C4-2B (cell line): Measurements from ENCODE around the gene PPP2R1B.

ENCODE experiments used
- H3K27ac ChIP-seq: fragments of 450-650 bp; 2 replicates; pipeline ENCODE4 v1.5.1; 2017
- ZFX ChIP-seq: fragments of 450-650 bp; IDR thresholded peaks from 2 replicates; pipeline ENCODE4 v1.6.1; 2017
- TF ChIP-seq, protein P1 (sequence below): fragments of 450-650 bp; conservative IDR thresholded peaks from 2 replicates; pipeline ENCODE4 v1.5.1; 2017; ENCODE audit warnings: mild to moderate bottlenecking

PPP2R1B gene

DNA sequence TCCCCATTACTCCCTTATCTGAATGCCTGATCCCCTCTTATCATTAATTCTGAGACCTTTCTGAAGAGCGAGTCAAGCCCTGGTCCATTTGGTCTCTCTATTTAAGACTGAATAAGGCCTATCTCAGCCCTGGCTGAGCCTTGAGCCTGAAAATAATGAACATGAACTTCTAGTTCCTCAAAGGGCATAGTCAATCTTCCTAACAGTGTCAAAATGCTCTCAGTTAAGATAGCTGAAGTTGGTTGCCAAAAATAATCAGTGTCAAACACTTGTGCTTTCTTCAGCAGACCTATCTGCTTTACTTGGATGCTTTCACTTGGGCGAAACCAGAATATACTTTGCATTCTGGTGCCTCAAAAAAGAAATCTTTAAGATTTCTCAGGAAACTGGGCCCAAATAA, 42.6 kb upstream of the PPP2R1B start:
- TF ChIP-seq, protein P1, sequence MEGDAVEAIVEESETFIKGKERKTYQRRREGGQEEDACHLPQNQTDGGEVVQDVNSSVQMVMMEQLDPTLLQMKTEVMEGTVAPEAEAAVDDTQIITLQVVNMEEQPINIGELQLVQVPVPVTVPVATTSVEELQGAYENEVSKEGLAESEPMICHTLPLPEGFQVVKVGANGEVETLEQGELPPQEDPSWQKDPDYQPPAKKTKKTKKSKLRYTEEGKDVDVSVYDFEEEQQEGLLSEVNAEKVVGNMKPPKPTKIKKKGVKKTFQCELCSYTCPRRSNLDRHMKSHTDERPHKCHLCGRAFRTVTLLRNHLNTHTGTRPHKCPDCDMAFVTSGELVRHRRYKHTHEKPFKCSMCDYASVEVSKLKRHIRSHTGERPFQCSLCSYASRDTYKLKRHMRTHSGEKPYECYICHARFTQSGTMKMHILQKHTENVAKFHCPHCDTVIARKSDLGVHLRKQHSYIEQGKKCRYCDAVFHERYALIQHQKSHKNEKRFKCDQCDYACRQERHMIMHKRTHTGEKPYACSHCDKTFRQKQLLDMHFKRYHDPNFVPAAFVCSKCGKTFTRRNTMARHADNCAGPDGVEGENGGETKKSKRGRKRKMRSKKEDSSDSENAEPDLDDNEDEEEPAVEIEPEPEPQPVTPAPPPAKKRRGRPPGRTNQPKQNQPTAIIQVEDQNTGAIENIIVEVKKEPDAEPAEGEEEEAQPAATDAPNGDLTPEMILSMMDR = no peak
- no peak for TF ChIP-seq ZFX

DNA sequence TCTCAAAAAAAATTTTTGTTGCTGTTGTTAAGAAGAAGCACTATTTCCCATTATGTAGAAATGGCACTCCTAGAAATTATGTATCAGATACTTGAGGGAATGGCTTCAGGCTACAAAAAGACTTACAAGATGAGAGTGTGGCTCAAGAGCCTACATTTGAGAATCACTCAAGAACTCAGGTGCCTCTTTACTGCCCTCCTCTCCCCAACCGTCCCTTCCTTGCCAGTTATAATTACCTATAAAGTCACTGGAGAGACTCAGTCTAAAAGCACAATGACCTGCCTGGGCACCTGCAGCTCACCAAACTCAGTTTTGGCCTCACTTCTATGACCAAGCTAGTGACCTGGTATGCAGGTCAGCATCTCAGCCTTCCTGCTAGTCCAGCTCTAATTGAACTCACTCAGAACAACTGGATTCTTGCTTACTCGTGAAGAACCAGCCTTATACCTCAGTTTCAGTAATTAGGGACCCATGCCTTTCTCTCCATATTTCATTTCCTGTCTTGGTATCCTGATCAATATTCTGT, 41.9 kb upstream of the PPP2R1B start:
- H3K27ac ChIP-seq = no peak overlapping the region
- no peak for TF ChIP-seq ZFX
- TF ChIP-seq, protein P1 = no peak

More for the DNA sequence above, 42.6 kb upstream of the PPP2R1B start:
- H3K27ac ChIP-seq = no peak overlapping the region

DNA sequence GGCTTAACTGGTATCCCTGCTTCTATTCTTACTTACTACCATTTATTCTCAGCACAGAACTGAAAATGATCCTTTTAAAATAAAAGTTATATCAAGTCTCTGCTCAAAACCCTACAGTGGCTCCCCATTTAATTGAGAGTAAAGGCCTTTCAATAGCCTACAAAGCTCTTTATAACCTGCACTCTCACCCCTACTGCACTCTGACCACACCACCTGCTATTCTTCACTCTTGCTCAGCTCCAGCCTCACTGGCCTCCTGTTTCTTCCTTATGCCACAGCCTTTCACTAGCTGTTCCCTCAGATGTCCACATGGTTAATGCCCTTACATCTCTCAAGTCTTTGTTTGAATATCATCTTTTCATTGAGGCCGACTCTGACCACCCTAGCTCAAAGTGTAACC, 40.9 kb upstream of the PPP2R1B start:
- H3K27ac ChIP-seq = no peak overlapping the region
- TF ChIP-seq, protein P1 = no peak
- no peak for TF ChIP-seq ZFX

DNA sequence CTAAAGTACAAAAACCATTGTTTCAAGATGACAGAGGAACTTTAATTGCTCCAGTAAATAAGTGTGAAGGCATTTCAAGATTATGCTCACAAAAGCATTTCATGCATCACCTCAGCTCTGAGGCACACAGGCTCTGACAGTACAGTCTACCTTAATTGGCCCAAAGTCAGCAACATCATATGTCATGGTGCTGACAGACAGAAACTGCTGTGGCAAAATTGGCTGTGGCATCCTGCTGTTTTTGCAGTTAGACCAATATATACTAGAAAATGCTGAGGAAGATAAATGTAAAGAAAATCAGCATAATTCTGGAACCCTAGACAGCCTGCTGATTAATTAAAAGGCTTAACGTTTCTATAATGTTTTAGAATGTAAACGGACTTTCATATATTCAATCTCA, 34.9 kb upstream of the PPP2R1B start:
- no peak overlapping the region for H3K27ac ChIP-seq

DNA sequence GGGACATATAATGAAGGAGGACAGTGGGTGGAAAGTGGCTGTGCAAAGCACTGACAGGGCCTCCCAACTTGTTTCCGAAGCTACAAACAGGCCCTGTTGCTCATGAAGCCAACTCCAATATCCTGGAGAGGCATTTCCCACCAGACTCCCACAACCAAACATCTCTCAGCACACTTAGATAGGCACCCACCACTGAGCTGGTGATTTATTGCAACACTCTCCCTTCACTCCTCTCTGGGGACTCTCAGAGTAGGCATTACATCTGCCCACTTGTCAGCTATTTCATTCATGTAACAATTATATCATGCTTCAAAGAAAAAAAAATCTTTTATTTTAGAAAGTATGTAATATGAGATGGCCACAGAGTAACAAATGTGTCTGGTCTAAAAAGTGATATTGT, 32.1 kb upstream of the PPP2R1B start:
- TF ChIP-seq, protein P1 = no peak
- no peak for TF ChIP-seq ZFX
- no peak overlapping the region for H3K27ac ChIP-seq

More for the DNA sequence above, 34.9 kb upstream of the PPP2R1B start:
- no peak for TF ChIP-seq ZFX
- TF ChIP-seq, protein P1 = no peak

DNA sequence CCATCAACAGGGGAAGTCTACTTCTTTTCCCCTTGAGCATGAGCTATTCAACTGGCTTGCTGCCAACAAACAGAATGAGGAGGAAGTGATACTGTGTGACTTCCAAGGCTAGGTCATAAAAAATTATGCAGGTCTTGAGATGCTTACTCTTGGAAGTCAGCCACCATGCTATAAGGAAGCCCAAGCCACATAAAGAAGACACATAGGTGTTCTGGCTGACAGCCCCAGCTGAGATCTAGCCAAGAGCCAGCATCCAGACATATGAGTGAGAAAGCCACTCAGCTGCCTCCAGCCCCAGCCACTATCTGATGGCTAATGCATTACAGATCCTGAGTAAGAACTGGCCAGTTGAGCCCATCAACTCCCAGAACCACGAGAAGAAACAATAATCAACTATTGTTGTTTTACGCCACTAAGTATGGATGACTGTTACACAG, 31.0 kb upstream of the PPP2R1B start:
- no peak overlapping the region for H3K27ac ChIP-seq
- no peak for TF ChIP-seq ZFX
- TF ChIP-seq, protein P1 = no peak

DNA sequence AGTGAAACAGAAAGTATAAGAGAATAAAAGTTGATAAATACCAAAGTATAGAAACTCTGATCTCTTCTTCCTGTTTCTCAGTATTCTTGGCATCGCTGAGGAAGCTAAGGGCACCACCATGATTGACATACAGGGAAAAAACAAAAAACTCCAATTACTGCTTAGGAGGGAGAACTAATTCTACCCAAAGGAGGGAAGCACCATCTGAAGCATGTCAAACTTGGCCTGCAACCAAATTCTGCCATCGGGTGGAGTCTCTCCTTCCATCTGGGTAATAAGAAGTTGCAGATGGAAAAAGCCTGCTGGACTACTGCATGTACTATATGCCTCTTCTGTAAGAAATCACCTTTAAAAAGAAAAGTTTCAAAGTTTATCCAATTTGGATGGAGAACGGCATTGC, 30.5 kb upstream of the PPP2R1B start:
- TF ChIP-seq ZFX = no peak
- TF ChIP-seq, protein P1 = no peak
- no peak overlapping the region for H3K27ac ChIP-seq
